ENCODE results near the gene INHBC.

DNA sequence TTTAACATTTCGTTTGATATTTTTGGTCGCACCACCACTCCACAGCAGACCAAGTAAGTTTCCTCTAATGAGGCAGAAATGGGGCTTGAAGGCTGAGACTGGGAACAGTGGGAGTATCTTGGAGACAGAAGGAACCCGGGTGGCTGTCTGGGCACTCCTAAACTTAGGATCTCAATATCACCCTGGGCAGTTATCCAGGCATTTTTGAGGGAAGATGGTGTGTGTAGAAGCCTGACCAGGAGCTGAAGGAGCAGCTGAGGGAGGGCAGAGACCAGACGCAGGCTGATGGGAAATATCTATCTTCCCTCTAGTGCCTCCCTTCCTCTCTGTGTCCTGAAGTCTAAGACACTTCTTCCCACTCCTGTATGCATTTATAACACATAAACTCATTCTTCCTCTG is 64.0 kb downstream of the INHBC start:
- TF ChIP-seq, protein P1, sequence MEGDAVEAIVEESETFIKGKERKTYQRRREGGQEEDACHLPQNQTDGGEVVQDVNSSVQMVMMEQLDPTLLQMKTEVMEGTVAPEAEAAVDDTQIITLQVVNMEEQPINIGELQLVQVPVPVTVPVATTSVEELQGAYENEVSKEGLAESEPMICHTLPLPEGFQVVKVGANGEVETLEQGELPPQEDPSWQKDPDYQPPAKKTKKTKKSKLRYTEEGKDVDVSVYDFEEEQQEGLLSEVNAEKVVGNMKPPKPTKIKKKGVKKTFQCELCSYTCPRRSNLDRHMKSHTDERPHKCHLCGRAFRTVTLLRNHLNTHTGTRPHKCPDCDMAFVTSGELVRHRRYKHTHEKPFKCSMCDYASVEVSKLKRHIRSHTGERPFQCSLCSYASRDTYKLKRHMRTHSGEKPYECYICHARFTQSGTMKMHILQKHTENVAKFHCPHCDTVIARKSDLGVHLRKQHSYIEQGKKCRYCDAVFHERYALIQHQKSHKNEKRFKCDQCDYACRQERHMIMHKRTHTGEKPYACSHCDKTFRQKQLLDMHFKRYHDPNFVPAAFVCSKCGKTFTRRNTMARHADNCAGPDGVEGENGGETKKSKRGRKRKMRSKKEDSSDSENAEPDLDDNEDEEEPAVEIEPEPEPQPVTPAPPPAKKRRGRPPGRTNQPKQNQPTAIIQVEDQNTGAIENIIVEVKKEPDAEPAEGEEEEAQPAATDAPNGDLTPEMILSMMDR (IDR thresholded peaks at IDR 0.05): no peak
- TF ChIP-seq POLR2A (IDR thresholded peaks at IDR 0.05): no peak

All from breast epithelium (tissue), 3 donors.